IgD-negative memory B cell (primary cell): ENCODE results near the gene TRAF2. TPM values are rescaled to one million over a fixed set of nuclear protein-coding genes. Genes with fewer than 3 reads are reported as not detected.
A peak's percentile ranks its signal among the peaks of the same experiment; 100 is the strongest.
"Not testable (repeated sequence)": the region's sequence is repeated elsewhere in the genome, so short reads cannot be mapped to it uniquely, and the experiment has no call there.

ENCODE experiments used
- H3K27ac Mint-ChIP-seq, 3 donors: one replicate each; pipeline ENCODE4 v1.8.0; 2020 to 2022; ENCODE audit warnings: mild to moderate bottlenecking in 3 of 3, mixed read lengths in 3 of 3, moderate library complexity in 1 of 3
- H3K27me3 Mint-ChIP-seq: one replicate; pipeline ENCODE4 v1.8.0; 2021; ENCODE audit warnings: mixed read lengths
- H3K36me3 Mint-ChIP-seq: one replicate; pipeline ENCODE4 v1.8.0; 2020; ENCODE audit warnings: mild to moderate bottlenecking, mixed read lengths
- H3K4me1 Mint-ChIP-seq, 3 donors: one replicate each; pipeline ENCODE4 v1.8.0; 2020 to 2022; ENCODE audit warnings: mixed read lengths in 3 of 3, mild to moderate bottlenecking in 1 of 3
- H3K4me3 Mint-ChIP-seq, 4 donors: one replicate each; pipeline ENCODE4 v1.8.0; 2020 to 2022; ENCODE audit warnings: mild to moderate bottlenecking in 4 of 4, mixed read lengths in 4 of 4, moderate library complexity in 3 of 4
- H3K9me3 Mint-ChIP-seq, 3 donors: one replicate each; pipeline ENCODE4 v1.8.0; 2020 to 2021; ENCODE audit warnings: mixed read lengths in 3 of 3, mild to moderate bottlenecking in 1 of 3
- polyA plus RNA-seq: library from polyadenylated mRNA; unstranded; fragments of 300-500 nt; fragmentation: Illumina TruSeq; gene quantifications from one replicate; pipeline ENCODE4 v1.2.3, GENCODE V29; 2021

The TRAF2 gene
- polyA plus RNA-seq, 1 donor from 2014 or later = 42.8 TPM

- no peak overlapping the region for H3K27ac Mint-ChIP-seq
- peaks cover 6 to 17% (median 14%) of the 10 kb centered on the region in 3 donors for H3K4me1 Mint-ChIP-seq
- H3K36me3 Mint-ChIP-seq = no peaks in the 10 kb centered on the region
- peak overlapping the region in 1 of 4 donors; percentile 90 for H3K4me3 Mint-ChIP-seq
- no peaks in the 10 kb centered on the region for H3K9me3 Mint-ChIP-seq
- H3K27me3 Mint-ChIP-seq = no peaks in the 10 kb centered on the region
These were observed 5.7 kb upstream of the TRAF2 start for GRCh38 chr9:136880651-136881050.

- peak overlapping the region; percentile 16 to 95 (median 92) for H3K27ac Mint-ChIP-seq
- H3K9me3 Mint-ChIP-seq = no peaks in the 10 kb centered on the region
- H3K27me3 Mint-ChIP-seq = no peaks in the 10 kb centered on the region
- no peaks in the 10 kb centered on the region for H3K36me3 Mint-ChIP-seq
- H3K4me1 Mint-ChIP-seq = peaks cover 6 to 17% (median 14%) of the 10 kb centered on the region in 3 donors
- peak overlapping the region; percentile 79 to 92 (median 87) for H3K4me3 Mint-ChIP-seq
These were observed 4.6 kb upstream of the TRAF2 start for GRCh38 chr9:136881691-136882108.

- Mint-ChIP-seq H3K27me3 (no peaks in the 10 kb centered on the region), H3K9me3 (no peaks in the 10 kb centered on the region), H3K36me3 (no peaks in the 10 kb centered on the region), H3K4me1 (peaks cover 10 to 20% (median 16%) of the 10 kb centered on the region in 3 donors), H3K4me3 (peak overlapping the region; percentile 79 to 92 (median 87)), H3K27ac (peak overlapping the region; percentile 86 to 95 (median 92))
These were observed 4.0 kb upstream of the TRAF2 start for GRCh38 chr9:136882109-136882946.

- not testable (repeated sequence) for H3K9me3 Mint-ChIP-seq, H3K36me3 Mint-ChIP-seq, H3K27me3 Mint-ChIP-seq
- Mint-ChIP-seq H3K27ac (peak overlapping the region; percentile 86 to 95 (median 92)), H3K4me1 (peaks cover 16 to 24% (median 19%) of the 10 kb centered on the region in 3 donors), H3K4me3 (peak overlapping the region; percentile 79 to 92 (median 87))
These were observed 3.4 kb upstream of the TRAF2 start for GRCh38 chr9:136882947-136883283.

GRCh38 chr9:136883670-136884069 is 2.6 kb upstream of the TRAF2 start:
- H3K4me1 Mint-ChIP-seq = peaks cover 16 to 25% (median 24%) of the 10 kb centered on the region in 3 donors

GRCh38 chr9:136886610-136887597 is 588 bp downstream of the TRAF2 start:
- H3K9me3 Mint-ChIP-seq = no peaks in the 10 kb centered on the region
- H3K36me3 Mint-ChIP-seq = no peaks in the 10 kb centered on the region
- H3K4me1 Mint-ChIP-seq = peaks cover 16 to 22% (median 18%) of the 10 kb centered on the region in 3 donors
- H3K27ac Mint-ChIP-seq = peak overlapping the region; percentile 90 to 96 (median 95)
- H3K27me3 Mint-ChIP-seq = no peaks in the 10 kb centered on the region
- peak overlapping the region; percentile 85 to 96 (median 94) for H3K4me3 Mint-ChIP-seq

More at GRCh38 chr9:136883670-136884069, 2.6 kb upstream of the TRAF2 start:
- not testable (repeated sequence) for H3K36me3 Mint-ChIP-seq, H3K9me3 Mint-ChIP-seq, H3K27me3 Mint-ChIP-seq
- H3K27ac Mint-ChIP-seq = peak overlapping the region in 1 of 3 donors; percentile 19
- peak overlapping the region in 1 of 4 donors; percentile 92 for H3K4me3 Mint-ChIP-seq

GRCh38 chr9:136888454-136888853 is 2.1 kb downstream of the TRAF2 start:
- no peaks in the 10 kb centered on the region for H3K36me3 Mint-ChIP-seq
- H3K9me3 Mint-ChIP-seq = no peaks in the 10 kb centered on the region
- peak overlapping the region in 2 of 4 donors; percentile 35 to 52 for H3K4me3 Mint-ChIP-seq
- H3K27ac Mint-ChIP-seq = peak overlapping the region in 1 of 3 donors; percentile 39
- no peaks in the 10 kb centered on the region for H3K27me3 Mint-ChIP-seq
- peaks cover 12 to 15% (median 13%) of the 10 kb centered on the region in 3 donors for H3K4me1 Mint-ChIP-seq

- Mint-ChIP-seq H3K27ac (no peak overlapping the region), H3K4me3 (peak overlapping the region in 1 of 4 donors; percentile 35), H3K36me3 (no peaks in the 10 kb centered on the region), H3K4me1 (peaks cover 13 to 17% (median 13%) of the 10 kb centered on the region in 3 donors), H3K9me3 (no peaks in the 10 kb centered on the region), H3K27me3 (no peaks in the 10 kb centered on the region)
These were observed 3.5 kb downstream of the TRAF2 start for GRCh38 chr9:136889858-136890257.

- Mint-ChIP-seq H3K9me3 (no peaks in the 10 kb centered on the region), H3K36me3 (no peaks in the 10 kb centered on the region), H3K4me3 (peak overlapping the region in 2 of 4 donors; percentile 17 to 39), H3K27me3 (no peaks in the 10 kb centered on the region), H3K4me1 (peaks cover 13 to 17% (median 13%) of the 10 kb centered on the region in 3 donors), H3K27ac (no peak overlapping the region)
These were observed 4.3 kb downstream of the TRAF2 start for GRCh38 chr9:136890661-136891060.

GRCh38 chr9:136896027-136896426 is 9.7 kb downstream of the TRAF2 start:
- H3K27me3 Mint-ChIP-seq = no peaks in the 10 kb centered on the region
- H3K9me3 Mint-ChIP-seq = no peaks in the 10 kb centered on the region
- H3K4me3 Mint-ChIP-seq = no peak overlapping the region
- H3K27ac Mint-ChIP-seq = no peak overlapping the region
- H3K4me1 Mint-ChIP-seq = peaks cover 21 to 28% (median 25%) of the 10 kb centered on the region in 3 donors
- peaks cover 3% of the 10 kb centered on the region for H3K36me3 Mint-ChIP-seq

- H3K4me1 Mint-ChIP-seq = peaks cover 31 to 45% (median 37%) of the 10 kb centered on the region in 3 donors
These were observed 12.3 kb downstream of the TRAF2 start for GRCh38 chr9:136898483-136899100.

GRCh38 chr9:136899196-136899595 is 12.9 kb downstream of the TRAF2 start:
- H3K4me1 Mint-ChIP-seq = peaks cover 31 to 45% (median 36%) of the 10 kb centered on the region in 3 donors
- H3K27ac Mint-ChIP-seq = peak overlapping the region; percentile 76 to 93 (median 76)
- no peaks in the 10 kb centered on the region for H3K27me3 Mint-ChIP-seq
- H3K4me3 Mint-ChIP-seq = peak overlapping the region in 3 of 4 donors; percentile 8 to 46 (median 33)
- H3K9me3 Mint-ChIP-seq = no peaks in the 10 kb centered on the region
- peaks cover 5% of the 10 kb centered on the region for H3K36me3 Mint-ChIP-seq

More at GRCh38 chr9:136898483-136899100, 12.3 kb downstream of the TRAF2 start:
- Mint-ChIP-seq H3K36me3 (peaks cover 5% of the 10 kb centered on the region), H3K27me3 (no peaks in the 10 kb centered on the region), H3K4me3 (peak overlapping the region in 1 of 4 donors; percentile 45), H3K9me3 (no peaks in the 10 kb centered on the region), H3K27ac (peak overlapping the region in 2 of 3 donors; percentile 10 to 76)

GRCh38 chr9:136900556-136900955 is 14.2 kb downstream of the TRAF2 start:
- H3K27me3 Mint-ChIP-seq = no peaks in the 10 kb centered on the region
- H3K36me3 Mint-ChIP-seq = peaks cover 8% of the 10 kb centered on the region
- peaks cover 35 to 49% (median 36%) of the 10 kb centered on the region in 3 donors for H3K4me1 Mint-ChIP-seq
- H3K9me3 Mint-ChIP-seq = no peaks in the 10 kb centered on the region
- peak overlapping the region in 1 of 4 donors; percentile 63 for H3K4me3 Mint-ChIP-seq
- H3K27ac Mint-ChIP-seq = peak overlapping the region; percentile 64 to 97 (median 76)

- Mint-ChIP-seq H3K27me3 (no peaks in the 10 kb centered on the region), H3K36me3 (peaks cover 8% of the 10 kb centered on the region), H3K9me3 (no peaks in the 10 kb centered on the region), H3K27ac (peak overlapping the region; percentile 92 to 99 (median 97)), H3K4me1 (peaks cover 35 to 49% (median 36%) of the 10 kb centered on the region in 3 donors), H3K4me3 (peak overlapping the region in 3 of 4 donors; percentile 51 to 91 (median 87))
These were observed 14.7 kb downstream of the TRAF2 start for GRCh38 chr9:136900988-136901515.
